Urothelium cell line (cell line): ENCODE data around the gene IL25.
A peak's percentile ranks its signal among the peaks of the same experiment; 100 is the strongest.
"Not testable (repeated sequence)": the region's sequence is repeated elsewhere in the genome, so short reads cannot be mapped to it uniquely, and the experiment has no call there.

Experiments
- DNase-seq: peaks from one replicate; pipeline ENCODE4 v3.0.0; 2011; ENCODE audit warnings: low spot score, mixed read lengths
- FAIRE-seq: peaks from 2 replicates; lab custom pipeline; 2011; peaks lifted over from hg19 to GRCh38; lab: Jason Lieb, UNC

The IL25 gene

DNA sequence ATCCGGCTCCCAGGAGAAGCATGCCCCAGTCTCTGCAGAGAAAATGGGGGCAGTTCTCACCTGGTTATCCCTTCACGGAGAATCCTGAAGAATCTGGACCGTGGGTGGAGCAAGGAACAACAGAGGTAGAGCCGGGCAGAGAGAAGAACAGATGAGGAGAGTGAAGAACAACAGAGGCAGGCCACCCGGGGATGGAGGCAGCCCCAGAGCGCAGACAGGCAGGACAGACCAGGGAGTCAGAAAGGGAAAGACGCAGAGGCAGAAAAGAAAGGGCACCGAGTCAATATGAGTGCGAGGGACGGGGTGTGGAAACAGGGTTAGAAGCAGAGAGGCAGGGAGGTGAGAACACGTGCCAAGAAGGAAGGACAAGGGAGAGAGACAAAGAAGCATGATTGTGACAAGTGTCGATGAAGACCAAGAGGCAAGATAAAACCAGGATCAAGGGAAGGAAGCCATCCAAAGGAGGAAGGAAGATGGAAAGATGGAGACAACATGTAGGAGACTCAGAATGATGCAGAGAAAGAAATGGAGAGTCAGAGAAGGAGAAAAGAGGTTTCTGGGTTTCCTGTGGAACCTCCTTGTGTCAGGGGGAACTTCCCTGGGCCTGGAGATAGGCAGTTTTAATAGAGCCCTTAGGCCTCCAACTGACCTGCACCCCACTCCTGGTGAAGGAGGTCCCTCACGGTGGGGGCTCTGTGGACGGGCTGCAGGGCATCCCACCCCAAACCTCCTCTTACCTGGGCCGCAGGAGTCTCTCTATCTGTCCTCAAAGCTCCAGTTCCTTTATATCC, 35.1 kb downstream of the IL25 start, which contains the start of gene MYH6:
MYH6 (minus strand) TSS at position 758 of the 791 bp plus-strand sequence. CDS start 1,050 bp downstream, outside the sequence.
- DNase-seq, result no peak
- no peak for FAIRE-seq

DNA sequence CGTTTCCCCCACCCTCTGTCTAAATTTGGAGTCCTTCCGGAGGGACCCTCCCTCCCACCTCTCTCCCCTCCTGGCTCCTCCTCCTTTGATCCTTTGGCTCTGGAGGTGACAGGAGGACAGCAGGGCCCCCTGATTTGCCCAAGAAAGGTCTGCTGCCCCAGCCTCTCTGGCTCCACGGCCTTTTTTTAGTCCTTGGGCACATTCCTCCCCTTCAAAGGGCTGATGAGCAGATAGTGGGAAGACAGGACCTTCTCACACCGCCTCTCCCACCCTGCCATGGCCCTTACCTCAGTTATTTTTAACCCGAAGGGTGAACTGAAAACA, 35.7 kb downstream of the IL25 start:
- no peak for FAIRE-seq
- no peak for DNase-seq

GRCh38 chr14:23409475-23409874, 36.9 kb downstream of the IL25 start:
- no peak for DNase-seq
- no peak for FAIRE-seq

DNA sequence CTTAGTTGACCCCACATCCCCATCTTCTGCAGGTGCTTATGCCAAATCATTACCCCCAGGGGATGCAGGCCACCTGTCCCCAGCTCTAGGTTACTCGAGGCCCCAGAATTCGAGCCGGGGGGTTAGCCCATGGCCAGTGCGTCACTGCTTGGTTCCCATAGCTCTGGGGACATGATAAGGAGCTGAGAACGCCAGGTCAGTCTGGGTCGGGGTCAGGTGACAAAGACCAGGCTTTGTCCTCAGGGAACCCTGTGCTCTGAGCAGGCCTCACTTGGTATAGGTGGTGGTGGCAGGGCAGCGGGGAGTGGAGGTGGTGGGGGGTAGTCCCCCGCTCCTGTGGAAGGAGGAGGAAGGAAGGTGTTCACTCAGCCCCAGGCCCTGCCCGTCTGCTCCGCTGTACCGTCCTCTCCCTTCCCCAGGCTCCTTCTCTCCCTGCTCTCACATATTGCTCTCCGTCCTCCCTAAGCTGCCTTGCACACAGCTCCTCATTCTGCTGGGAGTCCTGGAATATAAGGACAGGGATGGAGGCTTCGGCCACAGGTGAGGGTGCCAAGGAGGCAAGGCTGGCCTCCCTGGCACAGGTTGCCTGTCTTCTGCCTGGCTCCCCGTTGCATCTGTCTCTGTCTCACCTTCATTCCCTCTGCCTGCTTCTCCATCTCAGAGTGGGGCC, 37.5 kb downstream of the IL25 start:
- DNase-seq (no peak), FAIRE-seq (no peak)

- DNase-seq (no peak), FAIRE-seq (no peak)
Observed at GRCh38 chr14:23411563-23412525, 39.2 kb downstream of the IL25 start.

DNA sequence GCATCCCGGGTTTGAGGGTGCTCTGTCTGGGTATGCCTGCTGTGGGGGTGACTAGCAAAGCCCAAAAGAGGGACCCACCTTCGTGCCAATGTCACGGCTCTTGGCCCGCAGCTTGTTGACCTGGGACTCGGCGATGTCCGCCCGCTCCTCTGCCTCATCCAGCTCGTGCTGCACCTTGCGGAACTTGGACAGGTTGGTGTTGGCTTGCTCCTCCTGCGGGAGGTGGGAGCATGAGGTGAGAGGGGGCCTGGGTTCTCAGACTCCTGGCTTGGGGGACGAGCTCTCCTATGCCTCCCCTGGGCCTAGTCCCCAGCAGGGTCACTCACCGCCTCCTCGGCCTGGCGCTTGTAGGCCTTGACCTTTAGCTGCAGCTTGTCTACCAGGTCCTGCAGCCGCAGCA, 41.1 kb downstream of the IL25 start:
- FAIRE-seq (no peak), DNase-seq (no peak)

DNA sequence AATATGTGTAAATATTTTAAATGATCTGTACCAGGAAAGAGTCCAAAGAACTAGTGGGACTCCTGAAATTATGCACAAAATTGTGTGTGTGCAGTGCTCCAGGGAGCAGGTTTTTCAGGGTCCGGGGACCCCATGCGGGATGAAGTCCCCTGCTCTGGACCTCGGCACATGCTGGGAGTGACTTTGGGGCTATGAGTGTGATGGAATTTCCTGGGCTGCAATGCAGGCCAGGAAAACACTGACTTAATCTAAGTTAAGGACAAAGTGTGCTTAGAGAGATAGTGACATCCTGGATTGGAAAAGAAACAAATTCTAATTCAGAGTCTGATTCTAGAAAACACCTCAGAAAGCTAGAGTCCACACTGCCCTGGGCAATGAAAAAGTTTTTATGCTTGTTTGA, 41.6 kb downstream of the IL25 start:
- FAIRE-seq (no peak), DNase-seq (no peak)

DNA sequence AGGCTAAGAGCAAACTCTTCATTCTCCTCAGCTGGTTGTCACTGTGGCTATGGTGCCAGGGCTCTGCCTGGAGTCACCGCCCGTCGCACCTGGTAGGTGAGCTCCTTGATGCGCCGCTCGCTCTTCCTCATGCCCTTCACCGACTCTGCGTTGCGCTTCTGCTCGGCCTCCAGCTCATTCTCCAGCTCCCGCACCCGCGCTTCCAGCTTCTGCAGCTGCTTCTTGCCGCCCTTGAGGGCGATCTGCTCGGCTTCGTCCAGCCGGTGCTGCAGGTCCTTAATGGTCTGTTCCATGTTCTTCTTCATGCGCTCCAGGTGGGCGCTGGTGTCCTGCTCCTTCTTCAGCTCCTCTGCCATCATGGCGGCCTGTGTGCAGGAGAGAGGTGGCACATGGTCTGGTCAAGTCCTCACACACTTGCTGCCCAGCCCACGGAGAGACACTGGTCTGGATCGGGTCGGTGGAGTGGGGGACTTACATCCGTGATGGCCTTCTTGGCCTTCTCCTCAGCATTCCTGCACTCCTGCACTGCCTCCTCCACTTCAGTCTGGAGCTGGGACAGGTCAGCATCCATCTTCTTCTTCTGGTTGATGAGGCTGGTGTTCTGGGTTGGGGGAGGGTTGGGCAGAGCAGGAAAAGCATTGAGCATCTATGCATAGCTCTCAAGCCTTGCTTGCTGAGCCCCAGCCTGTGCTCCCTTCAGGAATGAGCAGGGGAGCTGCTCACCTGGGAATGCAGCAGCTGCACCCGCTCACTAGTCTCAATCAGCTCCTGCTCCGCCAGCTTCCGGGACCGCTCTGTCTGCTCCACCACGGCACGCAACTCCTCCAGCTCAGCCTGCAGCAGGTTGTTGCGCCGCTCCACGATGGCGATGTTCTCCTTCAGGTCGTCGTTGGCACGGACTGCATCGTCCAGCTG, 42.6 kb downstream of the IL25 start:
- DNase-seq, result no peak
- peak; percentile 77 for FAIRE-seq

- no peak for DNase-seq
Observed at GRCh38 chr14:23415821-23416778, 43.5 kb downstream of the IL25 start.

GRCh38 chr14:23416801-23417200, 44.2 kb downstream of the IL25 start:
- DNase-seq, result no peak
- no peak for FAIRE-seq

More at GRCh38 chr14:23415821-23416778, 43.5 kb downstream of the IL25 start:
- FAIRE-seq, result no peak

DNA sequence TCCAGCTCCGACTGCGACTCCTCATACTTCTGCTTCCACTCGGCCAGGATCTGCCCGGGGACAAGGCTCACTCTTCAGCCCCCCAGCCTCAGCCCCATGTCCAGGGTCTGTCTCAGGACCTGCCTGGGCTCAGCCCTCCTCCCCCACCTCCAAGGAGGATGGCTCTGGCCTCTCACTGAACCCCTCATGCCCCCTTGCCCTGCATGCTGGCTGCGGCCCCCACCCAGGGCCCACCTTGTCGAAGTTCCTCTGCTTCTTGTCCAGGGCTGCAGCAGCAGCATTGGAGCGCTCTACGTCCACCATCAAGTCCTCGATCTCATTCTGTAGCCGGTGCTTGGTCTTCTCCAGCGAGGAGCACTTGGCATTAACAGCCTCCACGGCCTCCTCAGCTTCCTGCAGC, 44.7 kb downstream of the IL25 start:
- FAIRE-seq, DNase-seq: not testable (repeated sequence)

DNA sequence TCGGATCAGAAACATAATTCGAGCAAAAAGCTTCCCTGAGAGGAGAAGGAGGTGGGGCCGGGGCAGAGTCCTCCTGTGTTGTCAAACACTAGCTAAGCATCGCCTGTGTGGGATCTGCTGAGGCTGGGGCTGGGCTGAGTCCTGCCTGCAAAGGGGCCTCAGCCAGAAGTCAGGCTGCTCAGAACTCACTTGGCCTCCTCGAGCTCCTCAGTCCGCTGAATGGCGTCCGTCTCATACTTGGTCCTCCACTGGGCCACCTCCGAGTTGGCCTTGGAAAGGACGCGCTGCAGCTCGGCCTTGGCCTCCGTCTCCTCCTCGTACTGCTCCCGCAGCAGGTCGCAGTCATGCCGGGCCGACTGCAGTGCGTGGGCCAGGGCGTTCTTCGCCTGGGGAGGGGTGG, 45.4 kb downstream of the IL25 start:
- FAIRE-seq, result no peak
- DNase-seq, result no peak

GRCh38 chr14:23419646-23420045, 47.0 kb downstream of the IL25 start:
- not testable (repeated sequence) for FAIRE-seq, DNase-seq

DNA sequence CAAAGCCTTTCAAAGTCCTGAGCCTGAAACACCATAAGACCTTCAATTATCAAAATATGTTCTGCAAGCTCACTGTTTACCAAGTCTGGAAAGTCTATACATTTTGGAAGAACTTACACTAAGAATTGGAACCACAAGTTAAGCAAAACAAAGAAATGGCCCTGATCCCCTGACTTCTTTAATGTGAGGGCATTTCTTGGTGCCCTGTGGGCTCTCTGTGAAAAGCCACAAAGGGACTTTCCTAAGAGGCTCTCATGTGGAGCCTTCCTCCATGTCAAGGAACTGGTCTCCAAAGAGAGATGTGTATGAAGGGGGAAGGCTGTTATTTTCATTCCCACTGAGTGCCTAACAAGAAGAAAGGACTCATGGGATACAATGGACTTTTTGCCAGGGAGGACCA, 49.0 kb downstream of the IL25 start:
- DNase-seq (no peak), FAIRE-seq (no peak)

- FAIRE-seq (no peak), DNase-seq (no peak)
Observed at GRCh38 chr14:23423657-23424056, 51.0 kb downstream of the IL25 start.

DNA sequence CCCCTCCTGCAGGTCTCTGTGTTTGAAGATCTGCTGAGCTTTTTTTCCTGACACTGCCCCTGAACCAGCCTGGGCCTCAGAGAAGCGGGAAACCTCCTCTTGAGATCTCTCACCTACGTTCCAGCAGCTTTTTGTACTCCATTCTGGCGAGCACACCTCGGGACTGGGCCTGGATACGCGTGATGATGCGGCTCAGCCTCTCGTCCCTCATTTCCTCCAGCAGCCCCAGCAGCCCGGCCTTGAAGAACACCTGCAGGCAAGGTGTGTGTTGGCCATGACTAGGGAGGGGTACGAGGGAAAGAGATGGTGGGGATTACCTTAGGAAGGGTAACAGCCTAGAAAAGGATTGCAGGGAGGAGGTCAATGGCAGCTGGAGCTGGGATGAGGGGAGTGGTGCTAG, 52.6 kb downstream of the IL25 start:
- FAIRE-seq, result no peak
- DNase-seq, result no peak

GRCh38 chr14:23425798-23426197, 53.2 kb downstream of the IL25 start:
- DNase-seq, result not testable (repeated sequence)
- FAIRE-seq, result peak; percentile 52
